Measurements from ENCODE around the gene LRRC42.

Gene LRRC42, protein sequence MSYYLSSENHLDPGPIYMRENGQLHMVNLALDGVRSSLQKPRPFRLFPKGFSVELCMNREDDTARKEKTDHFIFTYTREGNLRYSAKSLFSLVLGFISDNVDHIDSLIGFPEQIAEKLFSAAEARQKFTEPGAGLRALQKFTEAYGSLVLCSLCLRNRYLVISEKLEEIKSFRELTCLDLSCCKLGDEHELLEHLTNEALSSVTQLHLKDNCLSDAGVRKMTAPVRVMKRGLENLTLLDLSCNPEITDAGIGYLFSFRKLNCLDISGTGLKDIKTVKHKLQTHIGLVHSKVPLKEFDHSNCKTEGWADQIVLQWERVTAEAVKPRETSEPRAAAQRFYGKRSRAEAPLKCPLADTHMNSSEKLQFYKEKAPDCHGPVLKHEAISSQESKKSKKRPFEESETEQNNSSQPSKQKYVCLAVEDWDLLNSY

DNA sequence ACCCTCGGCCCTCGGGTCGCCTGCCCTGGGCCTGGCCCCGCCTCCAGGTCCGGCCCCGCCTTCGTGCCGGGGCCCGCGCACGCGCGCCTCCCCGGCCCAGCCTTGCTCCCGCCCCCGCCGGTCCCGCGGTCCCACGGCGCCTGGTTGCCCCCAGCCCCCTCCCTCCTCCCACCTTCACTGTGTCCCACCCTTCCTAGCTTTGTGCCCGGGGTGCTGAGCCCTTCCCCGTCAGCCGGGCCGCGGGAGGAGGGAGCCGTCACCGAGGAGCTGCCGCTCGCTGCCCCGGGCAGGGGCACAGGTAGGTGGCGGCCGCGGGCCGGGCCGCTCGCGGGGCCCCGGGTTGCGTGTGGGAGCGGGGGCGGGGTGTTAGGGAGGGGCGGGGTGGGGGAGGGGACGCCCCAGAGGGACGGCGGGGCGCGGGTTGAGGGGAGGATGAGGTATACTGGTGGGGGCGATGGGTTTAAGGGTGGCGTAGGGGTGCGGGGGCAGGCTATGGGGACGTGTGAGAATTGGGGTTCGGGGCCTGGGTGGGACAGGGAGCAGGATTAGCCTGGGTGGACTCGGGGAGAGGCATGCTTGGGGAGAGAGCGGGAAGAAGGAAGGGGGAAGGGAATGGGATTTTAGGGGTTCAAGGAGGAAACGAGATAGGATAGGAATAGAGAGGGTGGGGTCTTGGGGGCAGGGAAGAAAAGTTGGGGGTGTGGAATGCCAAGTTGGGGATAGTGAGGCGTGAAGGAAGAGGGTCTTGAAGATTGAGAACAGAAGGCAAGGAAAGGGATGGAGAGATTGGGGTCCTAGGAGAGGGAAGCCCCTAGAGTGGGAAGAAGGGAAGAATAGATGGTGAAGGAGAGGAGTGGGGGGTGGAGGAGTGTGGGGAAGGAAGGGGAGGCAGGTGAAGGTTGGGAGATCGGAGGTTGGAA is at the start of gene LRRC42:
TSS of gene LRRC42 (plus strand) at position 99 of the 920 bp plus-strand sequence. CDS start 5,650 bp downstream, outside the sequence.
- DNase-seq: no peak

DNA sequence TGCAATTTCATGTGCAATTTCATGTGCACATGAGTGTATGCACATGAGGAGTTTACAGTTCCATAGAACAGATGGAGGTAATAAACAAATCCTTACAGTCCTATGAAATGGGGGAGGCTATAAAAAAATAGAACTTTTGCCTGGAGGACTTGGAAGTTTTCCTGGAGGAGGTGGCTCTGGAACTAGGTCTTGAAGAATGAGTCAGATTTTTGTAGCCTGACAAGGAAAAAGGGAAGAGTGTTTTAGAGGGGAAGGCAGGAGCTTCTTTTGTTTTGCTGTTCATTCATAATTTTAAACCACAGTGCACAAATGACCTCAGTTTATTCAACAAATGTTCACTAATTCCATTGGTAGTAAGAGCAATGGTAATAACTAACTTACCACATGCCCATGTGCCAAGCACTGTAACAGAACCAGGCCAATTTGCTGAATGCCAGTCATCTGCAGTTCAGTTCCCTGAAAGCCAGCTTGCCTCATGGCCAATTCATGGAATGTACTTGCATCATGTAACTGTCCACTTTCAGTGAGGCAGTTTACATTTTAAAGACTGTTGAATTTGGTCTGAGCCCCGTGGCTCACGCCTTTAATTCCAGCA is 49.4 kb upstream of the LRRC42 start:
- DNase-seq: no peak

DNA sequence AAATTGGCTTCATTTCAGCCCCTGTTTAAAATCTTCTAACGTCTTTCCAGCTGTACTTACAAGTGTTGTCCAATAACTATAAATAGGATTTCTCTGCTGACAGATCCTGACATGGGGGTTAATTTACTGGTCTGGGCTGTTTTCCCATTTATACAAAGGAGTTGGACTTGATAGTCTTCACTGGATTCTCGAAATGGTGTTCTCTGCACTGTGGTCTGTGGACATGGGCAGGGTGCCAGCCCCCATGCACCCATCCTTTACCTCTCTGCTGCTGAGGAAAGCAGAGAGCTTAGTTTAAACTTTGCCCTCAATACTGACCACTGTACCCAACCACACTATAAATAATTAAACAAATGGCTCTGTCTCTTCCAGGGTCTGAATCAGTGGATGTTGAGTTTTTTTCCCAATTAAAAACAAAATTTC is 46.9 kb upstream of the LRRC42 start:
- DNase-seq: no peak

DNA sequence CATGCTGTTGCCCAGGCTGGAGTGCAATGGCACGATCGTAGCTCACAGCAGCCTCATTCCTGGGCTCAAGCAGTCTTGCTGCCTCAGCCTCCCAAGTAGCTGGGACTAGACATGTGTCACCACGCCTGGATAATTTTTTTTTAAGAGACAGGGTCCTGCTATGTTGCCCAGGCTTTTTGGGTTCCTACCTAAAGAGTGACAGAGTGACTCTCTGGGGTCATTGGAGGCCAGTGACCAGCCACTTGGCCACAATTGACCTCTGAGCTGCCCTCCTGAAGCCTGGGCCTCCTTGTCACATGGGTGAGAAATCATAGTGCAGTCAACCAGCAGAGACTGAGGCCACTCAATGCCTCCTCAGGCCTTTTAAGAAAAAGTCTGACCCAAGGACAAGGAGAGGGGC is 46.4 kb upstream of the LRRC42 start:
- DNase-seq: no peak

DNA sequence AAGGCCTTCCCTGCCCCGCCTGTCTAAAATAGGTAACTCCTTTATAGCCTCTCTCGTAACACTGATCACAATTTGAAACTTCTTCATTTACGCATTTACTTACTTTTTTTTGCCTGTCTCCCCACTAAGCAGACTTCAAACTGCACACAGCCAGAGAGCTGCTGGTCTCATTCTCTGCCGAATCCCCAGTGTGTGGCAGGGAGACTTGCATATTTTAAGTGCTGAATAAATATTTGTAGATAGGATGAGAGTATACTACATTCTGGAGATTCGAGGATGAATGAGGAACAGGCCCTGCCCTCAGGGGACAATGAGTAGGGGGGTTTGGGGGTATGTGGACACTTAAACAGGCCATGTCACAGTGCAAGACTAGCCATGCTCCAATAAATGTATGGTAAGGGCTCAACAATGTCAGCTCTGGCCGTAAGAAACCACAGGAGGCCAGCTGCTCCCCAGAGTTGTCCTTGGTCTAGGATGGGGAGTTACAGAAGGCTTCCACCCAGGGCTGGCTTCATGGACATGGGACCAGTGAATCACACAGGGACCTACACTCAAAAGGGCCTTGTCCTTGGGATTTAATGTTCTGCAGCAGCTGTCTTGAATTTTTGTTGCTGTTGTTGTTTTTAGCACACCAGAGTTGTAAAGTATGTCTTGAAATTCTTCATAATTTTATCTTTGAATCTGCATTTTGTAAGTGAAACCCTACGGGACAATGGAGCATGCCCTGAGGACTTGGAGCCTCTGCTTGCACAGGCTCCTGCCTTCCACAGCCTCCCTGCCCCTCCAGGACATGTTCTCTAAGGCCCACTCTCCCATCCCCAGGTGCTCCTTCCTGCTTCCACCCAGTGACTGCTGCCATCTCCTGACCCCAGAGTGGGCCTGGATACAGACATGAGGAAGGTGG is 43.7 kb upstream of the LRRC42 start:
- DNase-seq: no peak

DNA sequence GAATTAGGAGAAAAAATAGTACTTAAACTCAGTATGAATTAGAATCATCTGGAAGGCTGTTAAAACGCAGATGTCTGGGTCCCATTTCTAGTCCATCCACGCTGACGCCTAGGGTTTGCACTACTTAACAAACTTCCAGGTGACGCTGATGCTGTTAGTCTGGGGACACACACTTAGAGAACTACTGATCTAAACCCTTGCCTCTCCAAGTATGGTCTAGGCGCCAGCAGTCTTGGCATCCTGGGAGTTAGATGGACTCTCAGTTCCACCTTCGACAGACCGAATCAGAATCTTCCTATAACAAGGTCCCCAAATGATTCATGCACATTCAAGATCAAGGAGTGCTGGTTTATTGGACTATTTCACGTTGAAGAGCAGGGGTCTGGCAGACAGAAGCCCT is 40.6 kb upstream of the LRRC42 start:
- no peak for DNase-seq

DNA sequence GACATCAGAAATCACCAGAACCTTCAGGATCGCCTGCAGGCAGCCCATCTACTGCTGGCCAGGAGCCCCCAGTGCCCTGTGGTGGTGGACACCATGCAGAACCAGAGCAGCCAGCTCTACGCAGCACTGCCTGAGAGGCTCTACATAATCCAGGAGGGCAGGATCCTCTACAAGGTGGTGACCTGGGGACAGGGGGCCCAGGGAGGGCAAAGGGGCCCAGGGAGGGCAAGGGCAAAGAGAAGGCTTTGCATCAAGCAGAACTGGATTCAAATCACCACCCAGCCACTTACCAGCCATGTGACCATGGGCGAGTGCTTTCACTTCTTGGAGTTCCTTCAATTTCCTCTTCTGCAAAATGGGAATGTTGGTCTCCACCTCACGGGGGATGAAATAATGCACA is 40.0 kb upstream of the LRRC42 start:
- DNase-seq: no peak

DNA sequence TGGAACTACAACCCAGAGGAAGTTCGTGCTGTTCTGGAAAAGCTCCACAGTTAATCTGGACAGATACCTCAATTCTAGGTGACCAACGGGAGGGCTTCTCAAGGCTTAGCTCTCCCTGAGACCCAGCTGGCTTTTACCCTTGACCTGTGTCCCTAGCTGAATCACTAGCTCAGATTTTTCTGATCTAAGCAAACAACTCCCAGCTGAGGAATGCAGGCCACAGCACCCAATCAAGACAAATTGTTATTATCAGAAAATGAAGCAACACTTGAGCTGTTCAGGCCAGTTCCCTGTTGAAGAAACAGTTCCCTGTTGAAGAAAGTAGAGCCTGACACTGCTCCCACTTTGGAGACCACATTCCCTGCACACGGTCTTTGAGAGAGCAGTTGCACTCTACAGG is 36.2 kb upstream of the LRRC42 start:
- DNase-seq: no peak

DNA sequence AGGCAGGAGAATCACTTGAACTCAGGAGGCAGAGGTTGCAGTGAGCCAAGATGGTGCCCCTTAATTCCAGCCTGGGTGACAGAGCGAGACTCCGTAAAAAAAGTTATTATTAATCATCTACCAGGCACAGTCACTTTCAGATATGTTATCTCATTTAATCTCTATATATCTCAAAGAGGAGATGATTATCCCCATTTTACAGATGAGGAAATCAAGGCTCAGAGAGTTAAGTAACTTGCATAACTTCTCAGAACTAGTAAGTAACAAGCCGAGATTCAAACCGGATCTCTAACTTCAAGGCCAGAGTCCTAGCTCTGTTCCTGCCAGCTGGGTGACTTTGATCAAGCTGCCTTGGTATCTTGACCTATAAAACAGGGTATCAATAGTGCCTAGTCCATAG is 34.7 kb upstream of the LRRC42 start:
- no peak for DNase-seq

DNA sequence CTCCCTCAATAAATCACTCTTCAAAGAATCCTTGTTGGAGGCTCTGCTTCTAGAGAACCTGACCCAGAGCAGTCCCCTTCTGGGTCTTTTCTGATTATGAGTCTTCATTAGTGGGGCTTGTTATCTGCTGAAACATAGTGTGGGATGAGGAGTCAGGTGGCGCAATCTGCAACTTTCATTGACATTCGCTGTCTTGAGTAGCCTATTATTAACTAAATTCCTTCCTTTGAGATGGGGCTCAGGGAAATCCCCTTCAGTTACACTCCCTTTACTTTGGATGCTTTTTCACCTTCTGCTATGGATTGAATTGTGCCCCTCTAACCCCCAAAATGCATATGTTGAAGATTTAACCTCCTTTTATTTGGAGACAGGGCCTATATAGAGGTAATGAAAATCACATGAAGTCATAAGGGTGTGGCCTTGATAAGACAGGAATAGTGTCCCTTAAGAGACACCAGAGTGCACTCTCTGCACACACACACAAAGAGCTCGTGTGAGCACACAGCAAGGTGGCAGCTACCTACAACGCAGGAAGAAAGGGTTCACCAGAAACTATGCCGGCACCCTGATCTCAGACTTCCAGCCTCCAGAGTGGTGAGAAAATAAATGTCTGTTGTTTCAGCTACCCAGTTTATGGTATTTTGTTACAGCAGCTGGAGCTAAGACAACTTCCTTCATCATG is 32.7 kb upstream of the LRRC42 start:
- no peak for DNase-seq

DNA sequence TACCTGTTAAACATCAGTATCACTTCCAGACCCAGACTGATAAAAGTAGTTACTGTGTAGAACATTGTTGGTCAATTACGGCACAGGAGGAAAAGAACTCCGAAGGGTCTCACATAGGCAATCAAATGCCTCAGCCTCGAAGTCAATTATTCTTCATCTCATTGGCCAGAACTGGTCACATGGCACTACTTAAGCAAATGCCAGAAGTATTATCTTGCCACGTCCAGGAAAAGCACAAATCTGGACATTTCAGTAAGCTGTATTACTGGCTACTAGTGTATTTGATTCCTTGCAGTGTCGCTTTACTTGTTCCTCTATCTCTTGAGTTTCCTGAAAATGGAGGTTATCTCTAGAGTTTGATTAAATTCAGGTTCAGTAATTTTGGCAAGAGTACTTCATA is 27.8 kb upstream of the LRRC42 start:
- no peak for DNase-seq

DNA sequence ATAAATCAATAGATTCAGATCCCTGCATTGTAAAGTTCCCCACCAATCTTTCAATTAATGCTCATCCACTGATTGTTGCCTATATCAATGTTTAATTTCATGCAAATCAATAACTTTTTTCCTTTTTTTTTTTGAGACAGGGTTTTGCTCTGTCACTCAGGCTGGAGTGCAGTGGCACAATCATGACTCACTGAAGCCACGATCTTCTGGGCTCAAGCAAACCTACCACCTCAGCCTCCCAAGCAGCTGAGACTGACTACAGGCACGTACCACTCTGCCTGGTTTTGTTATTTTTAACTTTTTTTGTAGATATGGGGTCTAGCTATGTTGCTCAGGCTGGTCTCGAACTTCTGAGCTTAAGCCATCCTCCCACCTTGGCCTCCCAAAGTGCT is 26.5 kb upstream of the LRRC42 start:
- DNase-seq: no peak

DNA sequence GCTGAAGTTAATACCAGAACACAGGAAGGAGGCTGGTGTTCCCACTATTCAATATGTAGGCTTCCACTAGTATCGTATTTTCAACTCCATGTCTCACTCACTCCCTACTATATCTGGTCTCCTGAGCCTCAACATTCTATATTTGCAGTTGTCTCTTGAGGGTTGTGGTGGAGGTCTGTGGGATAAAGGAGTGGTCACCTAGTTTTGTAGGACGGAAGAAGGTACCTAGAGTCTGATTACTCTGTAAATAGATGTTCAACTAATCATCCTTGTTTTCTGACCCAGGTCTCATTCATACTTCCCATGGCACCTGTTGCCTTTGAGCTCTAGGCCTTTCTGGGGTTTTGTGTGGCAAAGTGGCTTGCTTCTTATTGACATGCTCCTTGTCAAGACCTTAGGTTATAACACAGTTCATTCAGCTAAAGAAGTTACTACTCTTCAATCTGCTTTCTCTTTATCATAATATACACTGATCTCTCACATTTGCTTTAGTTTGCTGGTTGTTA is 18.7 kb upstream of the LRRC42 start:
- DNase-seq: no peak

DNA sequence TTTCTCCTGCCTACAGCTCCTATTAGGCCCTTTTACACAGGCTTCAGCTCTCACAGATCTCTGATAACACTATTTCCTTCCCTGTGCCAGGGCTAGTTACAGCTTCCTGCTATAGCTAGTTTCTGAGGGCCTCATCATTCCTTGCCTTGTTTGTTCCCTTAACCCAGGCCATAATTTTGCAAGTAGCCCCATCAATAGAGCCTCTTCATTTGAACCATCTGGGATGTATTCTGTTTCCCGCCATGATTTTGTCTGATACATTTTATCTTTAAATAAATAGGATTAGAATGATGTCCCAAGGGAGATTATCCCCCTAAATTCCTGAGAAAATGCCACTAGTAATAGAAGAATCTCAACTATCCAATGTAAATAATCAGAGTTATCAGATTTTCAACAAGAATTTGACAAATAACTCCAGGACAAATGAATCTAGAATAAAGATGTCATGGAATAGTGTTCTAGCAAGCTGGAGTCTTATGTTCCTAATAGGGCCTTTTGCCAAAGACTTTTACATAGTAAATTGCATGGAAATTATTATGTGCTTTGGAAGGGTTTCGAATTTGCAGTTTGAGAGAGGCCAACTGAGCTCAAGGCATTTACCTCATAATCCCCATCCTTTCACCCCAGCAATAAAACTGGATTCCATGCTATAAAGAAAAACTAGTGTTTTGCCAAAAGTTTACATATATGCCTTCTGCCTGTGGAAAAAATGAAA is 16.7 kb upstream of the LRRC42 start:
- no peak for DNase-seq

DNA sequence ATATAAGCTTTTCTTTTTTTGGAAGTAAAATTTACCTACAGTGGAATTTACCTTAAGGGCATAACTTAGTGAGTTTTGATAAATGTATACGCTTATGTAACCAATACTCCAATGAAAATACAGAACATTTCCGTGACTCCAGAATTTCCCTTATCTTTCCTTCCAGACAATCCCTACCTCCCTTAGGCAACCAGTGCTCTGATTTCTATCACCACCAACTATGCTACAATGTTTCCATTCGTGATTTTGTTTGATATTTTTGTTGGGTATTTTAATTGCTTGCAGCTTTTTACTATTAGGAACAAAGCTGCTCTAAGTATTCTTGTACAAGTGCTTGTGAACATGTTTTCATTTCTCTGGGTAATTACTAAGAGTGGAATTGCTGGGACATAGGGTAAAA is 15.2 kb upstream of the LRRC42 start:
- DNase-seq: no peak

DNA sequence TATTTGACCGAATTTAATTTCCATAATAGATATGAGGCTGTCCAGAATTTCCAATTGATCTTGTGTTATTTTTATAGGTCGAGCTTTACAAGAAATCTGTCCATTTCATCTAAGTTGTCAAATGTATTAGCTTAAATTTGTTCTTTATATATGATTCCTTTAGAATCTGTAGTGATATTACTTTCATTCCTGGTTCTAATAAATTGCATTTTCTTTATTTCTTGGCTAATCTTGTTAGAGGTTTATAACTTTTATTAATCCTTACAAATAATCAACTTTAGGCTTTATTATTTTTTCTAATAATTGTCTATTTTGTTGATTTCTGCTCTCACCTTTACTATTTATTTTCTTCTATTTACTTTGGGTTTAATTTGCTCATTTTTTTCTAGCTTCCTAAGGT is 14.6 kb upstream of the LRRC42 start:
- no peak for DNase-seq

DNA sequence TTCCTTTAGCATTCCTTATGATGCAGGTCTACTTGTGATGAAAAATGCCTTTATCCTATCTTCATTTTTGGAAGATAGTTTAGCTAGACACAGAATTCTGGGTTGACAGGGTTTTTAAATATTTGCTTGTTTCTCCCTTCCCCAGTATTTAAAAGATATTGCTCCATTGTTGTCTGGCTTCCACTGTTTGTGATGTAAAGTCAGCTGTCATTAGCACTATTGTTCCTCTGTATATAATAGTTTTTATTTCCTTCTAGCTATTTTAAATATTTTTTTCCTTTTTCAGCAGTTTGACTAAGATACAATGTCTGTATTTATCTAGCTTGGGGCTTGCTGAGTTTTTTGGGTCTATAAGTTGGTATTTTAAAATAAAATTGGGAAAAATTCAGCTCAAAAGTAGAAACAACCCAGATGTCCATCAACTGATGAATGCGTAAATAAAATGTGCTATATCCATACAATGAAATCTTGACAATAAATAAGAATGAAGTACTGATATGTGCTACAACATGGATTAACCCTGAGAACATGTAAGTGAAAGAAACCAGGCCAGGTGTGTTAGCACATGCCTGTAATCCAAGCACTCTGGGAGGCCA is 11.9 kb upstream of the LRRC42 start:
- no peak for DNase-seq

DNA sequence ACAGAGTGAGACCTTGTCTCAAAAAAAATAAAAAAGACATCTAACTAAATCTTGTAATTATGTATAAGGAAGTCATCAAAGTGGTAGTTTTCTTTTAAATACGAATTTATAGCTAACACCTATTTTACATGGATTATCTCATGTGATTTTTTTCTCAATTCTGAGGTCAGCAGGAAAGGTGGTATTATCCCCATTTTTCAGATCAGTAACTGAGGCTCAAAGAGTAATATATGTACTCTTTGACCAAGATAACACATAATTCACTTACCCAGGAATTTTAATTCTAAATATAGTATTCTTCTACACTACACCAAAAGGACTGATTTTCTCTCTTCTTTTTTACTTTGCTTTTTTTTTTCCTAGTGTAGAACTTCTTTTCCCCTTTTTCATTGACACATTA is 9.7 kb upstream of the LRRC42 start:
- no peak for DNase-seq

DNA sequence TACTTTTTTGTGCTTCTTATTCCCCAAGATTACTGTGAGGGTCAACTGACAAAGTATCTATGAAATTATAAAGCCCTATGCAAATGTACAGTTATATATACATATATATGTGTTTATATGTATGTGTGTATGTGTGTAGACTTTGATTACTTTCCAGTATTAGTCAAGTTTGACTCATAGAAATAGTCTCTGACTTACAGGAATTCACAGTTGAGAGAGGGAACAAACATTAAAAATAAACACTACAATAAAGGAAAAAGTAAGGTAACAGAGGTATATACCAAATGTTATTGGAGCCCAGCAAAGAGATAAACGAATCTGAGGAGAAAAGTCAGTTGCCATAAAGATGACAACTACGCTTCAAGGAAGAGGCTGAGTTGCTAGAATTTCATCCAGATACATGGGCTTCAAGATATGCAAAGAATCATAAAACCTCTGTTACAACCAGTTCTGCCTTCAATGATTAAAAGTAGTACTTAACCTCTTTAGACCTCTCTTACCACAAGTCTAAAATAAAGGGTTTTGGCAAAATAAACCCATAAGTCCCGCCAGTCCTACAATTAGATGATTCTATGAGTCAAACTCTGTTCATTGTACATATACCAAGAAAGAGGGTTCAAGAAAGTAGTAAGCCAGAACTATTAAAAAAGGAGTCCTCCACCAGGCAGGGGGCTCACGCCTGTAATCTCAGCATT is 7.9 kb upstream of the LRRC42 start:
- DNase-seq: no peak
